IMR-90 (cell line): ENCODE measurements around the gene TIPRL.

Experiments used
- CTCF ChIP-seq: conservative IDR thresholded peaks from 2 replicates; pipeline ENCODE4 v1.5.1; 2012; ENCODE audit warnings: mild to moderate bottlenecking, low read depth, low read length, improper control_type of control experiment
- POLR2A ChIP-seq: IDR thresholded peaks from 2 replicates; pipeline ENCODE4 v1.6.1; 2012; ENCODE audit warnings: mild to moderate bottlenecking, low read depth, low read length
- RCOR1 ChIP-seq: IDR thresholded peaks from 2 replicates; pipeline ENCODE4 v1.6.1; 2012; ENCODE audit warnings: mild to moderate bottlenecking, low read length, improper control_type of control experiment; ENCODE audit not compliant: insufficient replicate concordance
- TF ChIP-seq, protein P1 (sequence below): fragments of 150-350 bp; IDR thresholded peaks from 2 replicates; pipeline ENCODE4 v1.6.1; 2017; ENCODE audit warnings: mild to moderate bottlenecking, antibody characterized with exemption, low read length, low read depth

- TF ChIP-seq CTCF (no peak), RCOR1 (no peak), POLR2A (no peak)
- TF ChIP-seq, protein P1, sequence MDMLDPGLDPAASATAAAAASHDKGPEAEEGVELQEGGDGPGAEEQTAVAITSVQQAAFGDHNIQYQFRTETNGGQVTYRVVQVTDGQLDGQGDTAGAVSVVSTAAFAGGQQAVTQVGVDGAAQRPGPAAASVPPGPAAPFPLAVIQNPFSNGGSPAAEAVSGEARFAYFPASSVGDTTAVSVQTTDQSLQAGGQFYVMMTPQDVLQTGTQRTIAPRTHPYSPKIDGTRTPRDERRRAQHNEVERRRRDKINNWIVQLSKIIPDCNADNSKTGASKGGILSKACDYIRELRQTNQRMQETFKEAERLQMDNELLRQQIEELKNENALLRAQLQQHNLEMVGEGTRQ, result no peak
Measured at GRCh38 chr1:168243198-168243597, 64.4 kb downstream of the TIPRL start.
